Endodermal cell (in vitro differentiated cells): ENCODE measurements around the gene CSTPP1. TPM values are rescaled to one million over a fixed set of nuclear protein-coding genes. Genes with fewer than 3 reads are reported as not detected.

Experiments
- DNase-seq: peaks from one replicate; pipeline ENCODE4 v3.0.0-alpha.2; 2017
- H3K27ac ChIP-seq: 2 replicates; pipeline ENCODE4 v1.5.1; 2013; ENCODE audit warnings: mild to moderate bottlenecking, low read depth, low read length, moderate library complexity
- H3K27me3 ChIP-seq: 2 replicates; pipeline ENCODE4 v1.6.1; 2013; ENCODE audit warnings: mild to moderate bottlenecking, low read length, moderate library complexity; ENCODE audit not compliant: insufficient read depth, control insufficient read depth, poor library complexity, severe bottlenecking
- H3K36me3 ChIP-seq: 2 replicates; pipeline ENCODE4 v1.7.0; 2013; ENCODE audit warnings: mild to moderate bottlenecking, low read length, moderate library complexity; ENCODE audit not compliant: control insufficient read depth, insufficient read depth
- H3K4me1 ChIP-seq: one replicate; pipeline ENCODE4 v1.7.0; 2013; ENCODE audit warnings: low read length; ENCODE audit not compliant: control insufficient read depth, insufficient read depth
- H3K4me3 ChIP-seq: 2 replicates; pipeline ENCODE4 v1.5.1; 2013; ENCODE audit warnings: mild to moderate bottlenecking, low read length, moderate library complexity
- H3K9ac ChIP-seq: 2 replicates; pipeline ENCODE4 v1.6.1; 2013; ENCODE audit warnings: mild to moderate bottlenecking, low read length, moderate library complexity; ENCODE audit not compliant: poor library complexity, severe bottlenecking; ENCODE audit errors: extremely low read depth
- H3K9me3 ChIP-seq: 2 replicates; pipeline ENCODE4 v1.6.1; 2013; ENCODE audit warnings: mild to moderate bottlenecking, low read length, moderate library complexity; ENCODE audit not compliant: control insufficient read depth
- H3K27ac Mint-ChIP-seq: 2 replicates; pipeline ENCODE4 v1.8.0; 2020; ENCODE audit warnings: mixed read lengths
- H3K27me3 Mint-ChIP-seq: 2 replicates; pipeline ENCODE4 v1.8.0; 2021; ENCODE audit warnings: mild to moderate bottlenecking, mixed read lengths; ENCODE audit not compliant: insufficient read depth
- H3K36me3 Mint-ChIP-seq: 2 replicates; pipeline ENCODE4 v1.8.0; 2020; ENCODE audit warnings: low read depth, mixed read lengths
- H3K4me1 Mint-ChIP-seq: 2 replicates; pipeline ENCODE4 v1.8.0; 2020; ENCODE audit warnings: mixed read lengths
- H3K4me3 Mint-ChIP-seq: 2 replicates; pipeline ENCODE4 v1.8.0; 2020; ENCODE audit warnings: mild to moderate bottlenecking, moderate library complexity, mixed read lengths
- H3K9me3 Mint-ChIP-seq: 2 replicates; pipeline ENCODE4 v1.8.0; 2020; ENCODE audit warnings: mild to moderate bottlenecking, mixed read lengths
- WGBS, 2 experiments: methylation state at CpG; one replicate each; pipeline versions ENCODE4 v1.1.5 to v1.1.7; 2013; ENCODE audit warnings: missing lambda C conversion rate in 2 of 2, mixed read lengths in 1 of 2; ENCODE audit not compliant: insufficient coverage in 1 of 2, insufficient read length in 1 of 2; 5-methylcytosine and 5-hydroxymethylcytosine counted together
- total RNA-seq, 2 donors: library from RNA; stranded (reverse); fragmentation: NEBNext Ultra II Directional in 1 of 2; extraction: Animal tissue kit (Norgen Biotek cat#: 25700) in 1 of 2; gene quantifications; 2 replicates in 1 of 2; 3 replicates in 1 of 2; pipeline ENCODE4 v1.2.1, GENCODE V29; 2021
- TF ChIP-seq, protein P1 (sequence below): fragments of 200-600 bp; sonication (generic); conservative IDR thresholded peaks from 2 replicates; pipeline ENCODE4 v1.5.0; 2021; ENCODE audit warnings: antibody characterized with exemption, mild to moderate bottlenecking

The CSTPP1 gene
- total RNA-seq, 2 donors from 2014 or later, result 46.7 to 57.6 TPM

DNA sequence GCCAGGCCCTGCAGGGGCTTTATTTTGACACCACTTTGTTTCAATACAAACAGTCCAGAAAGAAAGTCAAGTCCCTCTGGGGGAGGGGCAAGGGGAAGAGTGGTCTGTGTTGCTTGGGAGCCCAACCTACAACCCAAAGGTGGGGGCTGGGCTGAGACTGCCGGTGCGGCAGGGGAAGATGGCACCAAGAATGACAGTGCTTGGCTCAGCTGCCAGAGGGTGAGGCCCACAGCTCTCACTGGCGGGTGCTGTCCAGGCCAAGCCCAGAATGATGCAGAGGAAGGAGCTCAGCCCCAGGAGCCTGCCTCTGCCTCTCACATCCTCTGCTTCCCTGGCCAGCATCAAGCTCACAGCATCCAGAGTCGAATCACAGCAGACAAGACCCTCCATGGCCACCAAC, 227.8 kb downstream of the CSTPP1 start:
- Mint-ChIP-seq H3K27ac (peak overlapping the region; percentile 37), H3K36me3 (peaks cover 42% of the 10 kb centered on the region), H3K4me1 (no peaks in the 10 kb centered on the region), H3K27me3 (no peaks in the 10 kb centered on the region), H3K9me3 (no peaks in the 10 kb centered on the region), H3K4me3 (no peak overlapping the region)
- Histone ChIP-seq H3K9ac (no peak overlapping the region), H3K36me3 (peaks cover 52% of the 10 kb centered on the region), H3K27ac (no peak overlapping the region), H3K4me1 (no peaks in the 10 kb centered on the region), H3K9me3 (no peaks in the 10 kb centered on the region), H3K4me3 (no peak overlapping the region), H3K27me3 (no peaks in the 10 kb centered on the region)
- DNase-seq, result no peak
- TF ChIP-seq, protein P1, sequence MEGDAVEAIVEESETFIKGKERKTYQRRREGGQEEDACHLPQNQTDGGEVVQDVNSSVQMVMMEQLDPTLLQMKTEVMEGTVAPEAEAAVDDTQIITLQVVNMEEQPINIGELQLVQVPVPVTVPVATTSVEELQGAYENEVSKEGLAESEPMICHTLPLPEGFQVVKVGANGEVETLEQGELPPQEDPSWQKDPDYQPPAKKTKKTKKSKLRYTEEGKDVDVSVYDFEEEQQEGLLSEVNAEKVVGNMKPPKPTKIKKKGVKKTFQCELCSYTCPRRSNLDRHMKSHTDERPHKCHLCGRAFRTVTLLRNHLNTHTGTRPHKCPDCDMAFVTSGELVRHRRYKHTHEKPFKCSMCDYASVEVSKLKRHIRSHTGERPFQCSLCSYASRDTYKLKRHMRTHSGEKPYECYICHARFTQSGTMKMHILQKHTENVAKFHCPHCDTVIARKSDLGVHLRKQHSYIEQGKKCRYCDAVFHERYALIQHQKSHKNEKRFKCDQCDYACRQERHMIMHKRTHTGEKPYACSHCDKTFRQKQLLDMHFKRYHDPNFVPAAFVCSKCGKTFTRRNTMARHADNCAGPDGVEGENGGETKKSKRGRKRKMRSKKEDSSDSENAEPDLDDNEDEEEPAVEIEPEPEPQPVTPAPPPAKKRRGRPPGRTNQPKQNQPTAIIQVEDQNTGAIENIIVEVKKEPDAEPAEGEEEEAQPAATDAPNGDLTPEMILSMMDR, result no peak
- 92 to 100% methylated on average over 3 to 4 of the region's 4 CpGs for WGBS, 2 experiments

DNA sequence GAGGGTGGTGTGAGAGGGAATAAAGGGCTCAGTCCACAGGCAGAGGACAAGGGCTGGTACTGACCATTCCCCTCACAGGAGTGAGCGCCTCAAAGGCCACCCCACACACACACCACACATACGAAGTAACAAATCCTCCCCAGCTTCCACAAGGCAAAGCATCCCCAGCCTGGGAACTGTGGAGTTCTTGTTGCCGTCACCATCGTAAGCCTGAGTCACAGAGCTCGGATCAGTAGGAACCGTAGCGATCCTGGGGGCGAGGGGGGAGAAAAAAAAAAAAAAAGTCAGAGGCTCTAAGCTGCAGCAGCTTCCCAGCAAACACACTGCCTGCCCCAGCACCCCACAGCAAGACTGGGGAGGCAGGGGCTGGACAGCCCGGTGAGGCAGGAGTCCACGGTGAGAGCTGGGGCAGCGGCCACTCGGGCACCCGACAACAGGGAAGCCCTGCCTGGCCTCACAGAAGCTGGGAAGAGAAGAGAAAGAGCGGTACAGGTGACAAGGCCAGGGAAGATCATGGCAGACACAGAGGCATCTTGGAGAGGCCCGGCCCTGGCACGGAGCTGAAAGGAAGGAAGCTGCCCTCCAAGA, 228.8 kb downstream of the CSTPP1 start:
- Histone ChIP-seq H3K9ac (no peak overlapping the region), H3K36me3 (peaks cover 56% of the 10 kb centered on the region), H3K4me3 (no peak overlapping the region), H3K27me3 (no peaks in the 10 kb centered on the region), H3K9me3 (no peaks in the 10 kb centered on the region), H3K4me1 (no peaks in the 10 kb centered on the region), H3K27ac (no peak overlapping the region)
- no peaks in the 10 kb centered on the region for H3K4me1 Mint-ChIP-seq
- H3K4me3 Mint-ChIP-seq, result no peak overlapping the region
- TF ChIP-seq, protein P1, result no peak
- H3K27me3 Mint-ChIP-seq, result no peaks in the 10 kb centered on the region
- DNase-seq, result no peak
- no peak overlapping the region for H3K27ac Mint-ChIP-seq
- 94% methylated on average over 16 of the region's 16 CpGs; no CpG with 5 or more reads in 1 of the 2 experiments for WGBS, 2 experiments
- H3K9me3 Mint-ChIP-seq, result no peaks in the 10 kb centered on the region
- peaks cover 47% of the 10 kb centered on the region for H3K36me3 Mint-ChIP-seq

DNA sequence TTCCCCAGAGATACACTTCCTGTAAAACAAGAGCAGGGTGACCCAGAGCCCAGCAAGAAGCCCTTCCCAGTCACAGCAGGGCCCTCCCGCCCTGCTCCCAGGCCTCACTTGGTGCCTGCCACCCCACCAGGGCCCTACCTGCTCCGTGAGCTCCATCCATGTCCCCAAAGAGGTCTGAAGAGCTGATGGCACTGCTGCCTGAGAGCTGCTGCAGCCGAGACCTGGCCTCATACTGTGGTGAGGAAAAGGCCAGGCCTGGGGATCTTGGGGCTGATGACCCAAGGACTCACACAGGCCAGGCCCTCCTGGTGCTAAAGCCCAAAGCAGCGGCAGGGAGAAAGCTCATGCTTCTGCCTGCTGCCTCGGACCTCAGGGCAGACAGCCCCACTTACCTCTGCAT, 229.8 kb downstream of the CSTPP1 start:
- Mint-ChIP-seq H3K36me3 (peaks cover 55% of the 10 kb centered on the region), H3K27ac (no peak overlapping the region), H3K4me1 (no peaks in the 10 kb centered on the region), H3K9me3 (no peaks in the 10 kb centered on the region), H3K4me3 (no peak overlapping the region), H3K27me3 (no peaks in the 10 kb centered on the region)
- Histone ChIP-seq H3K27me3 (no peaks in the 10 kb centered on the region), H3K9me3 (no peaks in the 10 kb centered on the region), H3K9ac (no peak overlapping the region), H3K4me3 (no peak overlapping the region), H3K27ac (no peak overlapping the region), H3K4me1 (no peaks in the 10 kb centered on the region), H3K36me3 (peaks cover 66% of the 10 kb centered on the region)
- DNase-seq, result no peak
- WGBS, 2 experiments, result 89 to 93% methylated on average over 3 to 5 of the region's 5 CpGs
- TF ChIP-seq, protein P1, result no peak
